Transverse colon (tissue), 4 donors: ENCODE results near the gene RALGPS1. TPM values are rescaled to one million over a fixed set of nuclear protein-coding genes. Genes with fewer than 3 reads are reported as not detected.
A peak's percentile ranks its signal among the peaks of the same experiment; 100 is the strongest.

Source experiments
- DNase-seq: peaks from one replicate; pipeline ENCODE4 v3.0.0-alpha.2; 2019
- H3K27ac ChIP-seq, 4 donors: fragments of 200-600 bp; sonication (generic); 2 replicates each; pipeline ENCODE4 v1.5.1; 2016 to 2018; ENCODE audit warnings: inconsistent platforms in 4 of 4
- H3K27me3 ChIP-seq: fragments of 200-600 bp; sonication (generic); 2 replicates; pipeline ENCODE4 v1.5.1; 2017; ENCODE audit warnings: inconsistent platforms
- H3K36me3 ChIP-seq, 4 donors: fragments of 200-600 bp; sonication (generic); 2 replicates each; pipeline ENCODE4 v1.5.1; 2017 to 2019; ENCODE audit warnings: inconsistent platforms in 4 of 4
- H3K4me1 ChIP-seq, 4 donors: fragments of 200-600 bp; sonication (generic); 2 replicates each; pipeline ENCODE4 v1.5.1; 2017 to 2020; ENCODE audit warnings: inconsistent platforms in 4 of 4
- H3K4me3 ChIP-seq, 4 donors: fragments of 200-600 bp; sonication (generic); 1 replicate in 1 of 4; 2 replicates in 3 of 4; pipeline versions ENCODE4 v1.5.1 to v1.6.1; 2017 to 2019; ENCODE audit warnings: inconsistent platforms in 4 of 4
- H3K9me3 ChIP-seq, 2 donors: fragments of 200-600 bp; sonication (generic); 2 replicates each; pipeline ENCODE4 v1.5.1; 2017 to 2019; ENCODE audit warnings: inconsistent platforms in 2 of 2
- EP300 ChIP-seq: sonication (generic); formaldehyde crosslinking; IDR thresholded peaks from one replicate; pipeline ENCODE4 v1.6.1; 2017; ENCODE audit warnings: antibody characterized with exemption, low read depth
- POLR2A ChIP-seq: fragments of 450-650 bp; IDR thresholded peaks from one replicate; pipeline ENCODE4 v1.6.1; 2016; ENCODE audit warnings: antibody characterized with exemption, mild to moderate bottlenecking, moderate library complexity
- POLR2AphosphoS5 ChIP-seq, 3 donors: sonication (generic); formaldehyde crosslinking; IDR thresholded peaks; one replicate each; pipeline ENCODE4 v1.6.1; 2016; ENCODE audit warnings: antibody characterized with exemption in 3 of 3
- WGBS, 2 donors: methylation state at CpG; one replicate each; pipeline ENCODE4 v1.1.5; 2018; ENCODE audit warnings: low coverage in 1 of 2; 5-methylcytosine and 5-hydroxymethylcytosine counted together
- in situ Hi-C, 4 donors: fragments of 200-750 bp; cut with MboI; loops; one replicate each; pipeline versions ENCODE4 v1.15.0 to v1.15.1; 2017; ENCODE audit warnings: low sequenced_read_pairs in 3 of 4, low pct_ligation_motif_present in 1 of 4, low pct_unique_long_range_greater_than_20kb in 1 of 4
- intact Hi-C: fragments of 100-400 bp; cut with DNase I; formaldehyde crosslinking; loops from one replicate; pipeline ENCODE4 v1.15.1; 2023; ENCODE audit warnings: low total_unique reads
- total RNA-seq, 4 donors: library from RNA; depleted of rRNA; stranded (reverse); fragments of >200 nt; gene quantifications; one replicate each; pipeline ENCODE4 v1.1.0, GENCODE V29; 2016
- TF ChIP-seq, protein P1 (sequence below), 5 experiments: fragments of 200-600 bp in 3 of 5; fragments of 450-650 bp in 2 of 5; sonication (generic) in 3 of 5; IDR thresholded peaks; 1 replicate in 2 of 5; 2 replicates in 3 of 5; pipeline ENCODE4 v1.5.1; 2016 to 2017; ENCODE audit warnings: antibody characterized with exemption in 5 of 5, inconsistent platforms in 3 of 5, mild to moderate bottlenecking in 2 of 5, moderate library complexity in 1 of 5

The RALGPS1 gene
- total RNA-seq, 4 donors from 2014 or later = 46.0 to 119 (median 87.6) TPM

DNA sequence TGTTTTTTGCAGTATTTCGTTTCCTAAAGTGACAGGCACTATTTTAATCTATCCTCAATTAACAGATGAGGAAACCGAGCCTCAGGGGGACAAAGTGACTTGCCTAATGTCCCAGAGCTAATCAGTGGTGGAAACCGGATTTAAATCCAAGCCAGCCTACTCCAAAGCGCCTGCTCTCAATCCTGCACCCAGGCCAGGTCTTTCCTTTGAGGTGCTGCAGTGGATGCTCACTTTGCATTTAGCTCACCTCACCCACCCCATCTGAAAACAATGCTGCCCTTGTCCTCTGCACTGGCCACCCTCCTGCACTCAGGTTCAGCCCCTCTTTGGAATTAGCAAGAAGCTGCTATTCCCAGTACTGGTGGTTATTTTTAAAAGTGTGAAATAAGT is 191.9 kb downstream of the RALGPS1 start:
- in situ Hi-C loops = no loop called here

DNA sequence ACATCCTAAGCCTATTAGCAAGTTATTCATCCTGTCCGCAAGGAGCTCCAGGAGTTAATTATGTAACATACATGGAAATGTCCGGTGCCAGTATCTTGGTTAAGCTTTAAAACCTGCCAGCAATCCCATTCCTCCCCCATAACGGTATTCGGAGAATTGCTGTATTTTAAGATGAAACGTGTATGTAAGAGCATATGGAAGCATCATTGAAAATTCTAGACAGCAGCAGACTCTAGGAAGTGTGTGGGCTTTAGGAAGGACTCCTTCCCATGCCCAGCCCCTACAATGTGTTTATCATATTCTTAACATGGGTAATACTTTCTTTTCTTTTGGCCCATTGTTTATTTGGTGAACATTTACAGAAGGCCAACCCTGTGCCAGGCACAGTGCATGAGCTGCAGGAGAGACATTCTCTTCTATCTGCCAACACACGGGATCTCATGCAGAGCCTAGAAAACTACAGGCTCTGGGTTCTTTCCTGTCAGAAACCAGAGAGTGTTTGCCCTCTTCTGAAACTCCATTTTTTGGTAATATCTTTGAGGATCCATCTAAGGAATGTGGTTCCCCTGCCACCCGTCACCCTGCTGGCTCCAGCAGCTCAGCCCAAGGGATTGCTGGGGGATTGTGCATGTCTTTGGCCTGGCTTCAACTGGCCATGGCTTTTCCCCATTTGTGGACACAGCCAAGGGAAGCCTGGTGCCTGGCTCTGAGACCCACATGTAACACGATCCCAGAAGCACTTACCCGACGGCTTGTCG is 192.8 kb downstream of the RALGPS1 start:
- intact Hi-C loops = no loop called here
- no peak for DNase-seq
- H3K4me1 ChIP-seq = peaks cover 0 to 20% (median 7%) of the 10 kb centered on the region in 4 donors
- 70 to 90% methylated on average over 2 to 11 of the region's 11 CpGs for WGBS, 2 donors
- TF ChIP-seq, protein P1, sequence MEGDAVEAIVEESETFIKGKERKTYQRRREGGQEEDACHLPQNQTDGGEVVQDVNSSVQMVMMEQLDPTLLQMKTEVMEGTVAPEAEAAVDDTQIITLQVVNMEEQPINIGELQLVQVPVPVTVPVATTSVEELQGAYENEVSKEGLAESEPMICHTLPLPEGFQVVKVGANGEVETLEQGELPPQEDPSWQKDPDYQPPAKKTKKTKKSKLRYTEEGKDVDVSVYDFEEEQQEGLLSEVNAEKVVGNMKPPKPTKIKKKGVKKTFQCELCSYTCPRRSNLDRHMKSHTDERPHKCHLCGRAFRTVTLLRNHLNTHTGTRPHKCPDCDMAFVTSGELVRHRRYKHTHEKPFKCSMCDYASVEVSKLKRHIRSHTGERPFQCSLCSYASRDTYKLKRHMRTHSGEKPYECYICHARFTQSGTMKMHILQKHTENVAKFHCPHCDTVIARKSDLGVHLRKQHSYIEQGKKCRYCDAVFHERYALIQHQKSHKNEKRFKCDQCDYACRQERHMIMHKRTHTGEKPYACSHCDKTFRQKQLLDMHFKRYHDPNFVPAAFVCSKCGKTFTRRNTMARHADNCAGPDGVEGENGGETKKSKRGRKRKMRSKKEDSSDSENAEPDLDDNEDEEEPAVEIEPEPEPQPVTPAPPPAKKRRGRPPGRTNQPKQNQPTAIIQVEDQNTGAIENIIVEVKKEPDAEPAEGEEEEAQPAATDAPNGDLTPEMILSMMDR (IDR thresholded peaks at IDR 0.05) = no peak
- TF ChIP-seq POLR2AphosphoS5 (IDR thresholded peaks at IDR 0.05) (no peak), EP300 (no peak), POLR2A (no peak)
- H3K27me3 ChIP-seq = no peaks in the 10 kb centered on the region
- H3K4me3 ChIP-seq = no peak overlapping the region
- in situ Hi-C loops = no loop called here
- H3K9me3 ChIP-seq = no peaks in the 10 kb centered on the region
- peak overlapping the region; percentile 14 to 78 (median 61) for H3K27ac ChIP-seq
- H3K36me3 ChIP-seq = no peaks in the 10 kb centered on the region

More for the DNA sequence above, 191.9 kb downstream of the RALGPS1 start:
- no peak for DNase-seq
- intact Hi-C loops = no loop called here
- Histone ChIP-seq H3K4me1 (peaks cover 0 to 13% (median 5%) of the 10 kb centered on the region in 4 donors), H3K9me3 (no peaks in the 10 kb centered on the region), H3K4me3 (no peak overlapping the region), H3K27me3 (no peaks in the 10 kb centered on the region), H3K27ac (peak overlapping the region in 3 of 4 donors; percentile 61 to 78 (median 61)), H3K36me3 (no peaks in the 10 kb centered on the region)
- no peak for TF ChIP-seq EP300
- TF ChIP-seq POLR2AphosphoS5 (IDR thresholded peaks at IDR 0.05) = no peak
- TF ChIP-seq, protein P1 (IDR thresholded peaks at IDR 0.05) = no peak
- no peak for TF ChIP-seq POLR2A
- WGBS, 2 donors = 40 to 70% methylated on average over 2 to 4 of the region's 4 CpGs

- Histone ChIP-seq H3K4me3 (no peak overlapping the region), H3K36me3 (no peaks in the 10 kb centered on the region), H3K27me3 (no peaks in the 10 kb centered on the region), H3K9me3 (no peaks in the 10 kb centered on the region), H3K27ac (peak overlapping the region; percentile 56 to 78 (median 61)), H3K4me1 (peaks cover 0 to 28% (median 7%) of the 10 kb centered on the region in 4 donors)
- in situ Hi-C loops = no loop called here
- TF ChIP-seq POLR2A = no peak
- TF ChIP-seq EP300 = no peak
- TF ChIP-seq POLR2AphosphoS5 (IDR thresholded peaks at IDR 0.05) = peak; percentile 18 to 48 (median 34)
- TF ChIP-seq, protein P1 (IDR thresholded peaks at IDR 0.05) = no peak
- 88% methylated on average over 37 of the region's 38 CpGs; no CpG with 5 or more reads in 1 of the 2 donors for WGBS, 2 donors
- intact Hi-C loops = no loop called here
- DNase-seq = no peak
These were observed 193.6 kb downstream of the RALGPS1 start for GRCh38 chr9:127107929-127108876.

GRCh38 chr9:127109212-127109711 is 194.7 kb downstream of the RALGPS1 start:
- H3K27me3 ChIP-seq = no peaks in the 10 kb centered on the region
- no peak overlapping the region for H3K4me3 ChIP-seq
- no peak for DNase-seq
- H3K27ac ChIP-seq = peak overlapping the region; percentile 51 to 78 (median 58)
- intact Hi-C loops = no loop called here
- no peaks in the 10 kb centered on the region for H3K36me3 ChIP-seq
- TF ChIP-seq POLR2AphosphoS5 (IDR thresholded peaks at IDR 0.05) = no peak
- TF ChIP-seq EP300 = no peak
- TF ChIP-seq POLR2A = no peak
- TF ChIP-seq, protein P1 (IDR thresholded peaks at IDR 0.05) = no peak
- 57 to 61% methylated on average over 4 to 5 of the region's 5 CpGs for WGBS, 2 donors
- in situ Hi-C loops = no loop called here
- no peaks in the 10 kb centered on the region for H3K9me3 ChIP-seq
- peaks cover 0 to 32% (median 7%) of the 10 kb centered on the region in 4 donors for H3K4me1 ChIP-seq
